Glutamatergic neuron (in vitro differentiated cells): ENCODE measurements around the gene GNL2. TPM values are rescaled to one million over a fixed set of nuclear protein-coding genes. Genes with fewer than 3 reads are reported as not detected.
A peak's percentile ranks its signal among the peaks of the same experiment; 100 is the strongest.
"Not testable (repeated sequence)": the region's sequence is repeated elsewhere in the genome, so short reads cannot be mapped to it uniquely, and the experiment has no call there.

Source experiments
- DNase-seq: peaks from one replicate; pipeline ENCODE4 v3.0.0; 2022
- H3K27ac Mint-ChIP-seq: one replicate; pipeline ENCODE4 v1.8.0; 2020; ENCODE audit warnings: mild to moderate bottlenecking, mixed read lengths, inconsistent platforms; ENCODE audit not compliant: unreplicated experiment
- H3K27me3 Mint-ChIP-seq: one replicate; pipeline ENCODE4 v1.8.0; 2020; ENCODE audit warnings: mild to moderate bottlenecking, moderate library complexity, mixed read lengths, inconsistent platforms; ENCODE audit not compliant: unreplicated experiment
- H3K36me3 Mint-ChIP-seq: one replicate; pipeline ENCODE4 v1.8.0; 2020; ENCODE audit warnings: mild to moderate bottlenecking, mixed read lengths, inconsistent platforms; ENCODE audit not compliant: unreplicated experiment
- H3K4me1 Mint-ChIP-seq: one replicate; pipeline ENCODE4 v1.8.0; 2020; ENCODE audit warnings: mild to moderate bottlenecking, low read depth, mixed read lengths, inconsistent platforms; ENCODE audit not compliant: unreplicated experiment
- H3K4me3 Mint-ChIP-seq: one replicate; pipeline ENCODE4 v1.8.0; 2020; ENCODE audit warnings: mild to moderate bottlenecking, mixed read lengths, inconsistent platforms; ENCODE audit not compliant: unreplicated experiment
- H3K9me3 Mint-ChIP-seq: one replicate; pipeline ENCODE4 v1.8.0; 2020; ENCODE audit warnings: mild to moderate bottlenecking, moderate library complexity, mixed read lengths, inconsistent platforms; ENCODE audit not compliant: unreplicated experiment
- CTCF ChIP-seq: fragments of 200-600 bp; sonication (generic); IDR thresholded peaks from one replicate; pipeline ENCODE4 v1.5.0; 2021; ENCODE audit not compliant: partially characterized antibody, unreplicated experiment
- total RNA-seq: library from RNA; stranded (reverse); fragmentation: NEBNext Ultra II Directional; extraction: Animal tissue kit (Norgen Biotek cat#: 25700); gene quantifications from one replicate; pipeline ENCODE4 v1.2.1, GENCODE V29; 2021; ENCODE audit not compliant: unreplicated experiment

Gene GNL2
- total RNA-seq, 1 donor from 2014 or later: 50.0 TPM

- DNase-seq: no peak
- no peak overlapping the region for H3K27ac Mint-ChIP-seq
- H3K4me1 Mint-ChIP-seq: peaks cover 14% of the 10 kb centered on the region
- H3K4me3 Mint-ChIP-seq: no peak overlapping the region
- H3K27me3 Mint-ChIP-seq: peaks cover 2% of the 10 kb centered on the region
- no peak for TF ChIP-seq CTCF
- peaks cover 12% of the 10 kb centered on the region for H3K9me3 Mint-ChIP-seq
- H3K36me3 Mint-ChIP-seq: no peaks in the 10 kb centered on the region
Measured at GRCh38 chr1:37560401-37561132, 35.2 kb downstream of the GNL2 start.

GRCh38 chr1:37559957-37560379 is 35.8 kb downstream of the GNL2 start:
- DNase-seq, H3K27ac Mint-ChIP-seq, H3K27me3 Mint-ChIP-seq, H3K36me3 Mint-ChIP-seq, H3K4me3 Mint-ChIP-seq: not testable (repeated sequence)
- Mint-ChIP-seq H3K9me3 (peaks cover 12% of the 10 kb centered on the region), H3K4me1 (peaks cover 14% of the 10 kb centered on the region)

- Mint-ChIP-seq H3K36me3 (no peaks in the 10 kb centered on the region), H3K27ac (no peak overlapping the region), H3K4me3 (peak overlapping the region; percentile 7), H3K27me3 (peaks cover 3% of the 10 kb centered on the region), H3K4me1 (peaks cover 14% of the 10 kb centered on the region), H3K9me3 (peaks cover 12% of the 10 kb centered on the region)
- no peak for TF ChIP-seq CTCF
- no peak for DNase-seq
Measured at GRCh38 chr1:37559080-37559479, 36.7 kb downstream of the GNL2 start.

- peaks cover 12% of the 10 kb centered on the region for H3K9me3 Mint-ChIP-seq
- H3K4me3 Mint-ChIP-seq: peak overlapping the region; percentile 78
- H3K36me3 Mint-ChIP-seq: no peaks in the 10 kb centered on the region
- no peak for TF ChIP-seq CTCF
- DNase-seq: no peak
- H3K27me3 Mint-ChIP-seq: peaks cover 4% of the 10 kb centered on the region
- no peak overlapping the region for H3K27ac Mint-ChIP-seq
- peaks cover 15% of the 10 kb centered on the region for H3K4me1 Mint-ChIP-seq
Measured at GRCh38 chr1:37558411-37558810, 37.3 kb downstream of the GNL2 start.

GRCh38 chr1:37557402-37557801 is 38.3 kb downstream of the GNL2 start:
- Mint-ChIP-seq H3K4me3 (peak overlapping the region; percentile 88), H3K36me3 (no peaks in the 10 kb centered on the region), H3K4me1 (peaks cover 25% of the 10 kb centered on the region), H3K27ac (no peak overlapping the region), H3K27me3 (peaks cover 4% of the 10 kb centered on the region), H3K9me3 (peaks cover 12% of the 10 kb centered on the region)
- TF ChIP-seq CTCF: no peak
- no peak for DNase-seq
